BJ (cell line): ENCODE measurements around the gene KLHL29. TPM values are rescaled to one million over a fixed set of nuclear protein-coding genes. Genes with fewer than 3 reads are reported as not detected.

Experiments
- CTCF ChIA-PET: fragments of 350-600 bp; formaldehyde crosslinking; extraction: SDS; loops from one replicate; lab custom pipeline; 2021; ENCODE audit warnings: antibody characterized with exemption, inconsistent platforms; lab: Yijun Ruan, JAX
- POLR2A ChIA-PET: fragments of 300-600 bp; sonication (Branson Sonifier 250); formaldehyde crosslinking; extraction: SDS; loops from one replicate; lab custom pipeline; 2021; ENCODE audit warnings: antibody characterized with exemption; lab: Charles Lee
- DNase-seq: peaks from one replicate; pipeline ENCODE4 v3.0.0-alpha.2; 2011; ENCODE audit warnings: low read depth
- H3K27me3 ChIP-seq: 2 replicates; pipeline ENCODE4 v1.6.0; 2011; ENCODE audit warnings: low read length; ENCODE audit not compliant: control insufficient read depth, insufficient read depth
- H3K36me3 ChIP-seq: 2 replicates; pipeline ENCODE4 v1.5.1; 2011; ENCODE audit warnings: low read length; ENCODE audit not compliant: control insufficient read depth, insufficient read depth
- H3K4me3 ChIP-seq: 2 replicates; pipeline ENCODE4 v1.5.1; 2011; ENCODE audit warnings: low read depth, mild to moderate bottlenecking, control low read depth, low read length
- CTCF ChIP-seq: IDR thresholded peaks from 2 replicates; pipeline ENCODE4 v1.5.1; 2011; ENCODE audit warnings: low read depth, mild to moderate bottlenecking, control low read depth, inconsistent platforms, low read length, moderate library complexity; ENCODE audit not compliant: insufficient read depth
- polyA plus RNA-seq: library from polyadenylated mRNA; depleted of rRNA; stranded (reverse); fragments of >200 nt; gene quantifications from 2 replicates; pipeline ENCODE4 v1.2.3, GENCODE V29; 2011

KLHL29 gene
- polyA plus RNA-seq, 1 experiment = 10.0 TPM

- ChIA-PET CTCF (interaction anchor here (1.4 kb wide), 1 partner anchor 12 kb away, joined by 4 read pairs; no protein-coding TSS in a partner anchor), POLR2A (no interaction called here)
- Histone ChIP-seq H3K36me3 (peaks cover 3% of the 10 kb centered on the region; the same call in 1 of the 2 replicates), H3K4me3 (no peak overlapping the region), H3K27me3 (no peaks in the 10 kb centered on the region)
- DNase-seq = no peak
- TF ChIP-seq CTCF = no peak
These were observed 205.4 kb downstream of the KLHL29 start for GRCh38 chr2:23590241-23590869.

DNA sequence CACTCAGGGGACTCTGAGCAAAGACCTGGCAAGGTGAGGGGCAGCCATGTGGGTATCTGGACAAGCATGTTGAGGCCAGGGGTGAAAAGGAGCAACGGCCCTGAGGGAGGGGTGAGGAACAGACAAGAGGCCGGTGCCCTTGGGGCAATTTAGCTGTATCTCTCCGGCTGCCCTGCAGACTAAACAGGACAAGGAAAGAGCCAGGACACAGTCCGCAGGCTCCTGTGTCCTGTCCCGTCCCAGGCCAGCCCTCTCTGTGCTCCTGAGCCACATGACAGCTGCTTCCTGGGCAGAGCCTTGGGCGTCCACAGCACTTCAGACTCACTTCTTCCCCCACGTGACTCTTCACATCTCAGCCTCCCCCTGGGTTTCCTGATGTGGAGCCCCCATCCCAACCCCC lies 206.1 kb downstream of the KLHL29 start:
- ChIA-PET POLR2A (no interaction called here), CTCF (no interaction called here)
- TF ChIP-seq CTCF = no peak
- Histone ChIP-seq H3K36me3 (peaks cover 3% of the 10 kb centered on the region; the same call in 1 of the 2 replicates), H3K4me3 (no peak overlapping the region), H3K27me3 (no peaks in the 10 kb centered on the region)
- DNase-seq = no peak

GRCh38 chr2:23592061-23592685 lies 207.2 kb downstream of the KLHL29 start:
- no peak overlapping the region for H3K4me3 ChIP-seq
- H3K27me3 ChIP-seq = no peaks in the 10 kb centered on the region
- POLR2A ChIA-PET = no interaction called here
- no peak for DNase-seq
- H3K36me3 ChIP-seq = peaks cover 3% of the 10 kb centered on the region; the same call in 1 of the 2 replicates
- TF ChIP-seq CTCF = no peak
- CTCF ChIA-PET = no interaction called here

DNA sequence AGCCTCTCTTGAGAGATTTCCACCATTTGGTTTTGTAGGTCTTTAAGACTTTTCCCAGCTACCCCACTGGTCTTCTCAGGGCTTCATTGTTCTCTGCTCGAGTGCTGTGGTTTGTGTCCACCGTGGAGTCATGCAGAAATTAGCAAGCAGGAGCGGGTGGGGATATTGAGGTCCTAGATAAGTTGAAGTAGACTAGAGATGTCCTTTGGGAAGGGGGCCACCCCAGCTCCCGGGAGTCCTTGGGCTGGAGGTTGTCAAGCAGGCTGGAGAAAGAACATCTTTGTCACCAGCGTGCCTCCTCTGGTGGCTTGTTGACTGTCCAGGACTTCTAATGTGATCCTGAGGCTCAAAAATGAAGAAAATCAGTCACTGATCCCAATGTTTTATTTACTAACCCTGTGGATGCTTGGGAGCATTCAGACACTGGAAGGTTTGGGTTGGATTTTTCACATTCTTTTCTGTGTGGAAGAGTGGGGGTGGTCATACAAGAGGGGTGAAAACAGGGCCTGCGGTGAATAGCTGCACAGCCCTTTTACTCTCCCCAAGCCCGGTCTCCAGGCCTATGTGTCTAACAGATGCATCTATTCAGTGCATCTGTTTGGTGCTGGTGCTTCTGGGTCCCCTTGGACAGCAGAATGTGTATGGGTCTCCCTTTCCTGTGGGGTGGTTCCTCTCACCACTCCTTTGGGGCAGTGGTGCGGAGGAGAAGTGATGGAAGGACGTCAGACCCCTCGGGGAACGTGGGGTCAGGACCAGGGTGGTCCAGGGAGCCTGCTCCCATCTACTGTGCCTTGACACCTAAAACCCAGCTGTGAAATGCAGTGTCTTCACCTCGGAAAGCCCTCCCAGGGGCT lies 208.1 kb downstream of the KLHL29 start:
- H3K4me3 ChIP-seq = no peak overlapping the region
- ChIA-PET CTCF (no interaction called here), POLR2A (interaction anchor here (0.5 kb wide), 1 partner anchor 292 kb away, joined by 9 read pairs; no protein-coding TSS in a partner anchor)
- no peak for DNase-seq
- peaks cover 3% of the 10 kb centered on the region; the same call in 1 of the 2 replicates for H3K36me3 ChIP-seq
- no peak for TF ChIP-seq CTCF
- no peaks in the 10 kb centered on the region for H3K27me3 ChIP-seq
